Ovary (tissue), 3 donors: ENCODE results near the gene REEP6.

Experiments
- EP300 ChIP-seq: sonication (generic); formaldehyde crosslinking; IDR thresholded peaks from one replicate; pipeline ENCODE4 v1.6.1; 2017; ENCODE audit warnings: antibody characterized with exemption
- POLR2A ChIP-seq: fragments of 450-650 bp; IDR thresholded peaks from one replicate; pipeline ENCODE4 v1.6.1; 2017; ENCODE audit warnings: antibody characterized with exemption, mild to moderate bottlenecking, moderate library complexity
- TF ChIP-seq, protein P1 (sequence below), 3 donors: fragments of 450-650 bp in 2 of 3; fragments of 200-600 bp in 1 of 3; IDR thresholded peaks; one replicate each; pipeline versions ENCODE4 v1.5.1 to v1.8.0; 2016 to 2022; ENCODE audit warnings: antibody characterized with exemption in 3 of 3, mild to moderate bottlenecking in 1 of 3
- donor health status: DM: no; HTN: no; CAD: no.

DNA sequence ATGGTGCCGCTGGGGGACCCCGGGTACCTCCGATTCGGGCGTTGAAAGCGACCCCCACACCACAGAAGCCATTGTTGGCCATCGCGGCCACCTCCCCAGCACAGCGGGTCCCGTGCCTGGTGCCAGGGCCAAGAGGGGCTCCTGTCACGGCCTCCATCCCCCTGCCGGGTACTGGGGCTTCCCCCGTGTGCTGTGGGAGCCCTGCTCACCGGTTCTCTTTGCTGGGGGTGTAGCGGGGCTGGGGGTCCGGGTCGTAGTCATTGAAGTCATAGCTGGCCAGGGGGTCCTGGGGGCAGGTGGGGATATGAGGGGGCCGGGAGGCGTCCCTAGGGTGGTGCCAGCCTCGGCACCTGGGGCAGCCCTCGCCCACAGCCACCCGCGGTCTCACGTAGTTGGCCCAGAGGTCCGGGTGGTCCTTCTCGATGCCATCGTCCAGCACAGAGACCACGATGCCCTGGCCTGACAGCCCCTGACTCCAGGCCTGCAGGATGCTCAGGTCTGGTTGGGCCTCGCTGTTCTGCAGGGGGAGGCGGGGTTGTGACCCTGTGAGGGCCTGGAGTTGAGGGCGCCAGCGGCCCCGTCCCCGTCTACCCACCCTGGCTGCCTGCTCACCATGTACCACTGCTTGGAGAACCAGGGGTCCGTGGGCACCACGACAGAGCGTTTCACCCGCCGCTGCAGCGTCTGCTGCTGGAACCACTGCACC is 3.3 kb upstream of the REEP6 start:
- TF ChIP-seq, protein P1, sequence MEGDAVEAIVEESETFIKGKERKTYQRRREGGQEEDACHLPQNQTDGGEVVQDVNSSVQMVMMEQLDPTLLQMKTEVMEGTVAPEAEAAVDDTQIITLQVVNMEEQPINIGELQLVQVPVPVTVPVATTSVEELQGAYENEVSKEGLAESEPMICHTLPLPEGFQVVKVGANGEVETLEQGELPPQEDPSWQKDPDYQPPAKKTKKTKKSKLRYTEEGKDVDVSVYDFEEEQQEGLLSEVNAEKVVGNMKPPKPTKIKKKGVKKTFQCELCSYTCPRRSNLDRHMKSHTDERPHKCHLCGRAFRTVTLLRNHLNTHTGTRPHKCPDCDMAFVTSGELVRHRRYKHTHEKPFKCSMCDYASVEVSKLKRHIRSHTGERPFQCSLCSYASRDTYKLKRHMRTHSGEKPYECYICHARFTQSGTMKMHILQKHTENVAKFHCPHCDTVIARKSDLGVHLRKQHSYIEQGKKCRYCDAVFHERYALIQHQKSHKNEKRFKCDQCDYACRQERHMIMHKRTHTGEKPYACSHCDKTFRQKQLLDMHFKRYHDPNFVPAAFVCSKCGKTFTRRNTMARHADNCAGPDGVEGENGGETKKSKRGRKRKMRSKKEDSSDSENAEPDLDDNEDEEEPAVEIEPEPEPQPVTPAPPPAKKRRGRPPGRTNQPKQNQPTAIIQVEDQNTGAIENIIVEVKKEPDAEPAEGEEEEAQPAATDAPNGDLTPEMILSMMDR (IDR thresholded peaks at IDR 0.05), result no peak
- TF ChIP-seq POLR2A (no peak), EP300 (no peak)
